K562 (cell line): ENCODE results near the gene AMIGO1. TPM values are rescaled to one million over a fixed set of nuclear protein-coding genes. Genes with fewer than 3 reads are reported as not detected.

Experiments used
- BRF1 ChIP-seq: IDR thresholded peaks from 3 replicates; pipeline ENCODE4 v1.6.1; 2011; ENCODE audit warnings: borderline replicate concordance, mild to moderate bottlenecking; ENCODE audit not compliant: insufficient read length; ENCODE audit errors: extremely low read depth
- CBFA2T2 ChIP-seq: fragments of 450-650 bp; conservative IDR thresholded peaks from 2 replicates; pipeline ENCODE4 v1.6.1; 2017; ENCODE audit warnings: mild to moderate bottlenecking
- CEBPB ChIP-seq: fragments of 450-650 bp; IDR thresholded peaks from 2 replicates; pipeline ENCODE4 v1.6.1; 2016; ENCODE audit warnings: missing genetic modification characterization, missing compliant biosample characterization
- CHD1 ChIP-seq: fragments of 200-600 bp; sonication (generic); IDR thresholded peaks from one replicate; pipeline ENCODE4 v1.6.1; 2012; ENCODE audit warnings: mild to moderate bottlenecking, moderate library complexity, low read length, inconsistent platforms
- CTCF ChIP-seq, 3 experiments: IDR thresholded peaks in 2 of 3; conservative IDR thresholded peaks in 1 of 3; 2 replicates each; pipeline ENCODE4 v1.5.1; 2011 to 2012; ENCODE audit warnings: low read length in 3 of 3, mild to moderate bottlenecking in 3 of 3, control low read depth in 2 of 3, improper control_type of control experiment in 1 of 3, inconsistent platforms in 1 of 3, low read depth in 1 of 3, mixed read lengths in 1 of 3, moderate library complexity in 1 of 3; ENCODE audit not compliant: insufficient read depth in 2 of 3
- ESRRA ChIP-seq: fragments of 450-650 bp; IDR thresholded peaks from 2 replicates; pipeline ENCODE4 v1.6.1; 2014; ENCODE audit warnings: low read depth, mild to moderate bottlenecking, moderate library complexity, borderline replicate concordance
- HDAC8 ChIP-seq: fragments of 450-650 bp; IDR thresholded peaks from 2 replicates; pipeline ENCODE4 v1.6.1; 2016; ENCODE audit warnings: mild to moderate bottlenecking, missing genetic modification characterization, moderate library complexity, missing compliant biosample characterization
- HDGF ChIP-seq: fragments of 450-650 bp; IDR thresholded peaks from 2 replicates; pipeline ENCODE4 v1.6.1; 2016
- HINFP ChIP-seq: fragments of 450-650 bp; conservative IDR thresholded peaks from 2 replicates; pipeline ENCODE4 v1.6.1; 2016; ENCODE audit warnings: missing genetic modification characterization, low read depth, mild to moderate bottlenecking, control low read depth, missing compliant biosample characterization
- HLTF ChIP-seq: fragments of 450-650 bp; IDR thresholded peaks from 2 replicates; pipeline ENCODE4 v1.6.1; 2016
- HNRNPLL ChIP-seq: fragments of 200-400 bp; formaldehyde crosslinking; IDR thresholded peaks from 2 replicates; pipeline ENCODE4 v1.6.1; 2017; ENCODE audit warnings: low read length, low read depth, mild to moderate bottlenecking; ENCODE audit not compliant: poor library complexity, severe bottlenecking
- KDM2B ChIP-seq: fragments of 250-450 bp; sonication (Bioruptor Pico); IDR thresholded peaks from 2 replicates; pipeline ENCODE4 v1.8.0; 2021; ENCODE audit warnings: mild to moderate bottlenecking, moderate library complexity
- MXD1 ChIP-seq: fragments of 250-450 bp; sonication (Bioruptor Pico); IDR thresholded peaks from 2 replicates; pipeline ENCODE4 v1.8.0; 2021; ENCODE audit warnings: borderline replicate concordance, mild to moderate bottlenecking, moderate library complexity; ENCODE audit not compliant: poor library complexity, severe bottlenecking
- NFIX ChIP-seq: fragments of 250-450 bp; sonication (Bioruptor Pico); IDR thresholded peaks from 2 replicates; pipeline ENCODE4 v1.4.0; 2020; ENCODE audit warnings: low read depth, mild to moderate bottlenecking, moderate library complexity
- NUFIP1 ChIP-seq: fragments of 450-650 bp; IDR thresholded peaks from 2 replicates; pipeline ENCODE4 v1.6.1; 2018; ENCODE audit not compliant: partially characterized antibody
- SMAD4 ChIP-seq: fragments of 250-450 bp; sonication (Bioruptor Pico); conservative IDR thresholded peaks from 2 replicates; pipeline ENCODE4 v1.8.0; 2021; ENCODE audit warnings: inconsistent platforms, mild to moderate bottlenecking, moderate library complexity
- SNRNP70 ChIP-seq: fragments of 200-400 bp; formaldehyde crosslinking; optimal IDR thresholded peaks from 2 replicates; pipeline ENCODE3; 2017; ENCODE audit warnings: low read depth, low read length
- SP1 ChIP-seq: sonication (generic); formaldehyde crosslinking; IDR thresholded peaks from 2 replicates; pipeline ENCODE4 v1.8.1; 2022; ENCODE audit warnings: mild to moderate bottlenecking, missing genetic modification reagents
- SREBF1 ChIP-seq: fragments of 150-350 bp; IDR thresholded peaks from 2 replicates; pipeline ENCODE4 v1.6.1; 2014; ENCODE audit warnings: antibody characterized with exemption, low read depth, low read length, borderline replicate concordance
- TFAP4 ChIP-seq: sonication (generic); formaldehyde crosslinking; IDR thresholded peaks from 2 replicates; pipeline ENCODE4 v1.8.0; 2022; ENCODE audit warnings: missing genetic modification reagents, mild to moderate bottlenecking, moderate library complexity, borderline replicate concordance
- VEZF1 ChIP-seq: fragments of 200-800 bp; sonication (Bioruptor generic); IDR thresholded peaks from 2 replicates; pipeline ENCODE4 v1.6.1; 2017; ENCODE audit warnings: missing genetic modification characterization, missing compliant biosample characterization
- ZNF583 ChIP-seq: fragments of 250-450 bp; sonication (Bioruptor Pico); IDR thresholded peaks from 2 replicates; pipeline ENCODE4 v1.4.0; 2020
- polyA plus RNA-seq, 8 experiments: library from polyadenylated mRNA; depleted of rRNA in 4 of 8; stranded (reverse) in 5 of 8; unstranded in 3 of 8; fragments of >200 nt; fragmentation: Nextera tagmentation in 2 of 8; fragmentation: Illumina TruSeq in 1 of 8; extraction: Ambion mirVana in 2 of 8; extraction: Trizol in 1 of 8; gene quantifications; 2 replicates each; pipeline versions ENCODE4 v1.2.1 to v1.2.3, GENCODE V29; 2011 to 2014; ENCODE audit warnings: inconsistent platforms in 1 of 8, missing spikeins in 1 of 8
- total RNA-seq, 7 experiments: library from RNA; depleted of rRNA in 6 of 7; stranded (reverse); fragments of >200 nt in 6 of 7; fragmentation: Illumina TruSeq in 2 of 7; extraction: Trizol in 2 of 7; gene quantifications; 2 replicates each; pipeline versions ENCODE4 v1.2.1 to v1.2.3, GENCODE V29; 2011 to 2021; ENCODE audit warnings: low replicate concordance in 1 of 7

AMIGO1 gene
- total and polyA plus RNA-seq, 9 of the 15 experiments (the other 6 are each of a cell fraction or from before 2014, with no cell fraction given), result 0.24 to 1.0 (median 0.54) TPM

GRCh38 chr1:109483672-109484518 lies 25.6 kb downstream of the AMIGO1 start, which contains the start of gene ATXN7L2 (continued):
- TF ChIP-seq CTCF (IDR thresholded peaks at IDR 0.05 in 2 of 3, conservative IDR thresholded peaks at IDR 0.05 in 1 of 3; ENCODE audit: insufficient read depth in 2 of 3, low read depth in 1 of 3, low read length in 3 of 3), result no peak
- TF ChIP-seq SP1 (CRISPR knock-in tag), result peak; percentile 85
- TF ChIP-seq HINFP (tag), result no peak
- TF ChIP-seq BRF1, result no peak
- peak; percentile 95 for TF ChIP-seq SMAD4 (CRISPR knock-in tag)
- TF ChIP-seq HDGF, result no peak
- TF ChIP-seq KDM2B (CRISPR knock-in tag), result 0 out of 2 replicates have a peak, but pooled peaks have one; percentile 4
- peak; percentile 99 for TF ChIP-seq VEZF1 (CRISPR knock-in tag)
- TF ChIP-seq NFIX (CRISPR knock-in tag), result no peak
- peak; percentile 33 for TF ChIP-seq HNRNPLL
- no peak for TF ChIP-seq SNRNP70
- TF ChIP-seq TFAP4, result peak; percentile 70
- peak; percentile 23 for TF ChIP-seq NUFIP1
- TF ChIP-seq CBFA2T2, result no peak
- no peak for TF ChIP-seq CEBPB (tag)
- 0 out of 2 replicates have a peak, but pooled peaks have one; percentile 31 for TF ChIP-seq HDAC8 (tag)
- no peak for TF ChIP-seq MXD1 (CRISPR knock-in tag)
- 0 out of 2 replicates have a peak, but pooled peaks have one; percentile 34 for TF ChIP-seq ZNF583 (CRISPR knock-in tag)
- peak; percentile 98 for TF ChIP-seq HLTF
- TF ChIP-seq CHD1, result no peak
- peak; percentile 46; the same call in 1 of the 2 replicates for TF ChIP-seq ESRRA
- no peak for TF ChIP-seq SREBF1
